Measurements from ENCODE around the gene CDK5.

CDK5 gene

GRCh38 chr7:151087245-151088018, 29.7 kb upstream of the CDK5 start:
- DNase-seq (ENCODE audit: low read depth), result peak; percentile 53
- no peak for TF ChIP-seq CTCF (conservative IDR thresholded peaks at IDR 0.05; ENCODE audit: control insufficient read depth, insufficient read depth, low read depth, low read length)
- H3K4me3 ChIP-seq (ENCODE audit: control insufficient read depth, low read depth, low read length), result peak overlapping the region; percentile 74

GRCh38 chr7:151086802-151087244, 29.1 kb upstream of the CDK5 start:
- no peak for TF ChIP-seq CTCF (conservative IDR thresholded peaks at IDR 0.05; ENCODE audit: control insufficient read depth, insufficient read depth, low read depth, low read length)
- peak; percentile 46 for DNase-seq (ENCODE audit: low read depth)
- H3K4me3 ChIP-seq (ENCODE audit: control insufficient read depth, low read depth, low read length), result peak overlapping the region; percentile 74

GRCh38 chr7:151085691-151086620, 28.3 kb upstream of the CDK5 start, which contains the start of gene AGAP3:
Gene AGAP3, plus strand, starts transcription at chr7:151086475. Its CDS starts 267 bp downstream, at chr7:151086742.
- DNase-seq (ENCODE audit: low read depth), result peak; percentile 63
- no peak for TF ChIP-seq CTCF (conservative IDR thresholded peaks at IDR 0.05; ENCODE audit: control insufficient read depth, insufficient read depth, low read depth, low read length)

GRCh38 chr7:151085329-151085690, 27.6 kb upstream of the CDK5 start:
- DNase-seq (ENCODE audit: low read depth), result peak; percentile 40
- no peak for TF ChIP-seq CTCF (conservative IDR thresholded peaks at IDR 0.05; ENCODE audit: control insufficient read depth, insufficient read depth, low read depth, low read length)
- H3K4me3 ChIP-seq (ENCODE audit: control insufficient read depth, low read depth, low read length), result no peak overlapping the region

More at GRCh38 chr7:151085691-151086620, 28.3 kb upstream of the CDK5 start, which contains the start of gene AGAP3:
- peak within 1 kb of the TSS; percentile 74 for H3K4me3 ChIP-seq (ENCODE audit: control insufficient read depth, low read depth, low read length)

- H3K4me3 ChIP-seq (ENCODE audit: control insufficient read depth, low read depth, low read length), result peak overlapping the region; percentile 73
- TF ChIP-seq CTCF (conservative IDR thresholded peaks at IDR 0.05; ENCODE audit: control insufficient read depth, insufficient read depth, low read depth, low read length), result no peak
- DNase-seq (ENCODE audit: low read depth), result no peak
Observed at GRCh38 chr7:151083824-151084160, 26.1 kb upstream of the CDK5 start.

DNA sequence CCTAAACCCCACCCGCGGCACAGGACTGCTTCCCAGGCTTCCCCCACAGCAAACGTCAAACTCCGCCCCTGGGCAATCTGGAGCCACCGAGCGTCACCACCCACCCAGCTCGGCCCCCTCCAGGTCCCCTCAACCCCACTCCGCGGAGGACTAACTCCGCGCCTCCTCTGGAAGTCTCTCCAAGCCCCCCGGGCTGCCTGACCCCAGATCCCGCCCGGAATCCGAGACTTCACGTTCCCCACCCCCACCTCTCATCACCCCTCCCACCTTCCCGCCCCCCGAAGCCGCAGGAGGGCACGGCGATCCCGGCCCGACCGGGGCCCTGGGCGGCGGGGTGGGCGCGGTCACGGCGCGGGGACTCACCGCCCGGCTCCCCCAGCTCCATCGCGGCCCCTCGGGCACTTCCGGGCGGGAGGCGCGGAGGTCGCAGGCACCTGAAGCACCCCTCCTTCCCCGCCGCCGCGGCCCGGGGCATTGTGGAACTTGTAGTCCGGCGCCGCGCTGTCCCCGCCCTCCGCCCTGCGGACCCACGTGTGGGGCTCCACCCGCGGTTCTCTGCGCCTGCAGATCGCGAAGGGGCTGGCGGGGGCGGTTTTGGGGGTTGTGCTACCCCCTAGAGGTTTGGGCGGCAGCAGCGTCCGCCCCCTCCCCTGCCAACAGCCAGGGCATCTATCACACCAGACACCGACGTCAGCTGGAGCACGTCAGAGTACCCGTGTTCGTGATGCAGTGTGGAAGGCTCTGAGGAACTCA, 25.6 kb upstream of the CDK5 start, which contains the start of gene TMUB1:
TMUB1 (minus strand) TSS at position 423 of the 753 bp plus-strand sequence. CDS start 930 bp downstream, outside the sequence.
- DNase-seq (ENCODE audit: low read depth), result peak; percentile 43
- no peak for TF ChIP-seq CTCF (conservative IDR thresholded peaks at IDR 0.05; ENCODE audit: control insufficient read depth, insufficient read depth, low read depth, low read length)
- H3K4me3 ChIP-seq (ENCODE audit: control insufficient read depth, low read depth, low read length), result peak within 1 kb of the TSS; percentile 73
